CD4-positive, alpha-beta T cell treated with Interferon gamma for 1 hour (primary cell): ENCODE results near the gene PRR22.
A peak's percentile ranks its signal among the peaks of the same experiment; 100 is the strongest.

Experiments used
- DNase-seq: peaks from one replicate; pipeline ENCODE4 v3.0.0-alpha.2; 2020

The PRR22 gene

DNA sequence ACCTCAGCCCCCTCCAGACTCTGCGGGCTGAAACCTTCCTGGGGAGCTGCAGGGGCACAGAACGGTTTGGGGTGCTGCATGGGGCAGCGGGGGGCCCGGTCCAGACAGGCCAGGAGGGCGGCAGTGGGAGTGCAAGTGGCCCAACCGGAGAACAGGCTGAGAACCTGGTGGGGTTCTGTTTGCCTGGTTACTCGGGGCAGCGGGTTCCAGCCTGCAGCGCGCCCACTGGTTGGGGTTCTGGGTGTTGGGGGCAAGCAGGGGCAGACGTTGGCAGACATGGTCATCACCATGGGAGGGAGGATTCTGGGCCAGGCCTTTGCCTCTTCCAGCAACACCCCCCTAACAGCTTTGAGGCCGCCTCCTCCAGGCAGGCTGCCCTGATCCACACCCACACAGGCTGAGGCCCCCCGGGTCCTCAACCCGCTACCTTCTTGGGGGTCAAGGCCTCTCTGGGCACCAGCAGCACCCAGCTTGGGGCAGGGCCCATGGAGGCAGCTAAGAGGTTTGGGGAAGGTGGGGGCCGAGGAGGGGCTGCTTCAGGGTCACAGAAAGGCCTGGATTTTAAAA, at the start of gene PRR22:
Gene PRR22, minus strand, starts transcription at position 166 of the 567 bp plus-strand sequence. Its CDS starts 86 bp downstream, at position 80.
- no peak for DNase-seq

DNA sequence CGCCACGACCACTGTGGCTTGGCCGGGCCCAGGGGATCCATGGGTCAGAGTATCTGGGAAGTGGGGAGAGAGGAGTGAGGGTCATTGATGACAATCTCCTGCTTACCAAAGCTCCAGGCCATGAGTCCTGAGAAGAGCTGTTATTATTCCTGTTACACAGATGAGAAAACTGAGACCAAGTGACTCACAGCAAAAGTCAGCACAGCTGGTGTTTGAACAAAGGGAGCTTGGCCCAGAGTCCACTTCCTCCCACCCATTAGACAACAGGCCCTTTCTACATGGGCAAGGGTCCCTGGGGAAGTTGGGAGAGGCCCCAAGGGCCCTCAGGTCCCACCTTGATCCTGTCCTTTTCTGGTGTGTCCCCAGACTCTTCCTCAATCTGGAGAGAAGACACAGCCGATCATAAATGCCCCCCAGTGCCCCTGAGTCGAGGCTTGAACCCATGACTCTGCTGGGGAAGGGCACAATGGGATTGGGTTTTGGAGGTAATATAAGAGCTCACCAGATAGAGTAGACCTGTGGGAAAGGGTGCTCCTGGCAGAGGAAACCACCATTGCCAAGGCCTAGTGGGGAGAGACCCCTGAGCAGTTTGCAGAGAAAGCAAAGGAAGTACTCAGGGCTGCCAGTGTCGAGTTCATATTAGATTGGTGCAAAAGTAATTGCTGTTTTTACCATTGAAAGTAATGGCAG, 48.1 kb upstream of the PRR22 start:
- DNase-seq, result no peak

DNA sequence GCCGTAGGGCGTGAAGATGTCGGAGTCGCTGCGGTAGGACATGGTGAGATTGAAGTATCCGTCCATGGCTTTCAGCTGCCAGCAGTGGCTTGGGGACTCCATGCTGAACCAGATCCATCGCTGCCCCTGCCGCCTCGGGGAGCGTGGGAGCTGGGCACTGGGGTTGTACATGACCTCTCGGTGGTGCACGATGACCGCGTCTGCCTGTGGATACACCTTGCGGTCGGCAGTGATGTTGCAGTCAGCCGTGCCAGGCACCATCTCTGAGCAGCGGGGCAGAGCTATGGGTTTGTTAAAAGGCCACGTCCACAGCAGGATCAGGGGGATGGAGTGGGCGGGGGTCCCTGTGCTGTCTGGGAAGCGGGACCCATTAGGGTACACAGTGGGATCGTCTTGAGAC, 47.5 kb upstream of the PRR22 start:
- DNase-seq, result no peak

DNA sequence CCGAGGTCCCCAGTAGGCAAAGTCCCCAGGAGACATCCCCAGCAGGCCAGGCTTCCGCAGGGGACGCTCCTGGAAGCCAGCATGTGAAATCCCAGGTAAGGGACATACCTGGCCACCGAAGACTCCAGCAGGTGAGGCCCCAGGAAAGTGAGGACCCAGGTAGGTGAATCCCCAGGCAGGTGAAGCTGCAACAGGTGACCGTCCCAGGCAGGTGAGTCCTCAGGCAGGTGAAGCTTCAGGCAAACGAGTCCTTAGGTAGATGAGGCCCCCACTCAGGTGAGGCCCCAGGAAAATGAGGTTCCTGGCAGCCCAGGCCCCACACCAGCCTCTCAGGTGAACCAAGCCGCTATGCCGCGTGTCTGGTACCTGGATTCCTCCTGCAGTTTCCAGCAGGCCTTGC, 46.6 kb upstream of the PRR22 start:
- DNase-seq, result no peak

DNA sequence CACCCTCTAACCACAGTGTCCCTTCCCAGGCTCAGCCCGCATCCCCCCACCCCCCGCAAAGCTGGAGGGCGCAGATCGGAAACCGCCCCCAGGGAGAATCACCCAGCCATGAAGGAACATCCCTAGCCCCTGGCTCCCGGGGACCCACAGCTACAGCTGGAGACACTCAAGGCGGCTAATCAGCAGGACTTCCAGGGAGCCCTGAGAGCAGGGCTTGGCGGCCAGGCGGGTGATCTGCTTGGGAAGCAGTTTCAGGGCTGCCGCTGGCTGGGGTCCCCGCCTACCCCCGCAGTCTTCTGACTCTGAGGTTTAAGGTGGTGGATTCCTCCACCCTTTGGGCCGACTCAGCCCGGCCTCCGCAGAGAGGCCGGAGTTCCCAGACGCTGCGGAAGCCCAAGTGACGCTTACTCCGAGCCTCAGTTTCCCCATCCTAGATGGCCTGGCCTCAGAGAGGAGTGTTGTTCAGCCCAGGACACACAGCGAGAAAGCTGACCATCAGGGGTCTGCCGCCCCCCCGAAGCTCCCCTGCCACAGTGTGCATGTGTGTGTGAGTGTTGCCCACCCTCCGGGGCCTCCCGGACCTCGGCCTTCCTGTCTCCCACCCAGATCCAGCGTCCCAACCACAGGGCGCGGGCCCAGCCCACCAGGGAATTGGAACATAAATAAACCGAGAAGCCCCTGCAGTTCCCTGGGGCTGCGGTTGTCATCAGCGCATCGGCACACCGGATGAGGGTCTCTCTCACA, 45.2 kb upstream of the PRR22 start:
- DNase-seq, result no peak

DNA sequence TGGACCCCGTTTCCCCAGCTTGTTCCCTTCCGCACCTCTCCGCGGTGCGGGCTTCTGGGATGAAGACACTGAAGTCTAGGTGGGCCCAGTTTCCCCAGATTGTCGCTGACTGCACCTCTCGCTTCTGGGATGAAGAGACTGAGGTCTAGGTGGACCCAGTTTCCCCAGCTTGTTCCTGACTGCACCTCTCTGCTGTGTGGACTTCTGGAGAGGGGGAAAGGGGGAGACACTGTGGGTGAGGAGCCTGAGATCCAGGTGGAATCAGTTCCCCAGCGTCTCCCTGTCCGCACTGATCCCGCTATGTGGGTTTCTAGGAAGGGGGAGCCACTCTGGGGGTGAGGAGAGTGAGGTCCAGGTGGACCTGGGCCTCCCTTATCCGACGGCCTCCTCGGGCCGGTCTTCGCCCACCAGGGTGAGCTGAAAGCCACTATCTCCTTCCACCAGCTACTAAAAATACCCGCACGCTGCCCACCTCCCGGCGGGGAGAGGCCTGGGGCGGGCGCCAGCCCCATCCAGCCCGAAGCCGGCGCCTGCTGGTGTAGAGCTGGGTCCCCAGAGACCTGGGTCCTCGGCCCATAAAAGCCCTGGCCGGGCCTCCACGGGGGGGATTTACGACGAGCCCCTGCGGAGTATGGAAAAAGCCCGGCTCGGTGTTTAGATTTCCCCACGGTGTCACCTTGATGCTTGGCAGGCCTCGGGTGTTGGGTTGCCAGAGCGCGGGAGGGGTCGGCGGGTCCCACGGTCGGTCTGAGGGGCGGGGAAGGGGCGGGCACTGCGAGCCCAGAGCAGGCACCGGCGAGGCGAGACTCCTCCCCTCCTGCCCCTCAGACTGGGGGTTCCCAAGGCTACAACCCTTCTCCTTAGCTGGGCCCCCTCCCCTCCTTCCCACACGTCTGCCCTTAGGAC, 44.4 kb upstream of the PRR22 start:
- DNase-seq, result no peak

DNA sequence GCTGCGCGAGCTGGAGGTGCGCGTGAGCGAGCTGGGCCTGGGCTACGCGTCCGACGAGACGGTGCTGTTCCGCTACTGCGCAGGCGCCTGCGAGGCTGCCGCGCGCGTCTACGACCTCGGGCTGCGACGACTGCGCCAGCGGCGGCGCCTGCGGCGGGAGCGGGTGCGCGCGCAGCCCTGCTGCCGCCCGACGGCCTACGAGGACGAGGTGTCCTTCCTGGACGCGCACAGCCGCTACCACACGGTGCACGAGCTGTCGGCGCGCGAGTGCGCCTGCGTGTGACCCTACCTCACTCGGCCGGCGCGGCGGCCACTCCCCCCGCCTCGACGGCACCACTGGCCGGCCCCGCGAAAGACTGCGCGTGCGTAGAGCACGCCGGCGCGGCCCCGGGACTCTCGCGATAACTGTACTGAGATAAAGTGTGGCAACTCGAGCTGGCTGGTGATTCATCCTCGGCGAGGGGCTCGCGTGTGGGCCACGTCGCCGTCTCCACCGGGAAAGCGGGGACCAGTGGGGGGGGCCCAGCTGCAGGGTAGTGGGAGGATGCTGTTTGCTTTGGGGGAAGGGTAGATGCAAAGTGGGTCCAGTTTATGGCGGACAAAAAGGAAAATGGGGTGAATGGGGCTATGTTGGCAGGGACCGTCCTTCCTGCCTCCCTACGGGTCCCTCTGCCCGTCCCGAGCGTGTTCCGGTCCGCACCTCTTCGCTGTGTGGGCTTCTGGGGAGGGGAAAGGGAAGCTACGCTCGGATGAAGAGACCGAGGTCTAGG, 43.5 kb upstream of the PRR22 start:
- peak; percentile 93 for DNase-seq

DNA sequence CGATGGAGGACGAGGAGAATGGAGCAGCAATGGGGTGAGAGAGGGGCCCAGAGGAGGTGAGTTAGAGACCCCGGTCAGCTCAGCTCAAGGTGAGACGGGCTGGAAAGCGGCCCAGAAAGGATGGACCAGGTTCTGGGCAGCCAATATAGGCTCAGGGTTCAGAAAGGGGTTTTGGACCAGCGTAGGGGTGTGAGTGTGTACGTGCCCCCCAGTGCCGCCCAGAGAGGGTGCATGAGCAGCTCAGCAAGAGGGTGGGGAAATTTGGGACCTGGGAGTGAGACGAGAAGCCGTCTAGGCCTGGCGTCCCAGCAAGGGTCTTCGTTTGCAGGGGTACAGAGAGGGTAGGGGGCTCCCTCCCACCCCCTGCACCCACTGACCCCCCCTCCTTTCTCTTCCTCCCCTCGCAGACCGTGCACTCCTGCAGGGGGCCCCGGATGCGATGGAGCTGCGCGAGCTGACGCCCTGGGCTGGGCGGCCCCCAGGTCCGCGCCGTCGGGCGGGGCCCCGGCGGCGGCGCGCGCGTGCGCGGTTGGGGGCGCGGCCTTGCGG, 42.9 kb upstream of the PRR22 start:
- no peak for DNase-seq

DNA sequence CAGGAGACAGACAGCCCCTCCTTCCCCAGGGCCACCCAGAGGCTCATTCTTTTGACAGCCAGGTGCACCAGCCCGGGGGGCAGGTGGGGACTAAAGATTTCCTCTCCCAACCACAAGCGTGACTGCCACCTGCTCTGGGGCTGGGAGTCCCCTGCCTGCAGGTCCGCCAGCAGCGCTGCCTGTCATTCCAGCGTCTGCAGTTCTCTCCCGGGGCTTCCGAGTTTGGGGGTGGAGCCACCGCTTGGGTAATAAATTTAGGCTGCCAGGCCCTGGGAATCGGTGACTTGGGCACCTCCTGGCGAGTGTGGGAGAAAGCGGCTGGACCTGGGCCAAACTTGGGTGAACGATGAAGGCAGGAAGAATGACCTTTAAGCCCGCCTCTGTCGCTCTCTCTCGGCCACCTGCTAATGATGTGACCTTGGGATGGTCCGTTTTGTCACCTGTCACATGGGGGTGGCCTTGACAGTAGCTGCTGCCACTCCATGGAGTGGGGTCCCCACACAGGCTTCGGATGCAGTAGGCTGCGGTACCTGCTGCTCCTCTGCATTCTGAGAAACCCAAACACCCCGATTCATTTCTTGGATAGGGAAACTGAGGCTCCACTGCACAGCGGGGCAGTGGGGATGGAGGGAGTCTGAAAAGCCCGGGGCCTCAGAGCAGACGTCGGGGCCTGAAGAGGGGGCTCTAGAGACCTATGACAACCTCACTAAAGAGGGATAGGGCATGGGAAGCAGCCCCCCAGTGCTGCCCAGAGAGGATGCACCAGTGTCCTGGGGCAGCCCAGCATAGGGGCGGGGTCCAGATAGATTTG, 42.2 kb upstream of the PRR22 start:
- DNase-seq, result no peak

DNA sequence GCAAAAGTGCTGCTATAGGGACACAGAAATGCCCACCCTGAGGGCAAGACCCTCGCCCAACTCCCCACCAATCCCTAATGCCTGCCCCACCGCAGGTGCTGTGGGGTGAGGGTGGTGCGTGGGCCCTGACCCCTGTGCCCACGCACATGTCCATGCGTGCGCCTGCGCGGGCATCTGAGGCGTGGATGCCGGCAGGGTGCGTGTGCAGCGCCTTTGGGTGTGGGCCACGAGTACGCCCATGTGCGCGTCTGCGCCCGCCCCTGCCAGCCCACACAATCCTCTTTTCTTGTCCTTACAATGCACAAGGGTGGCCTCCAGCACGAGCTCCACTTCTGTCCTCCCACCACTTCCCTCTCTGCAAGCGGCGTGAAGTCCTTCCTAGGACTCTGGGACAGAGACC, 40.6 kb upstream of the PRR22 start:
- DNase-seq, result no peak

DNA sequence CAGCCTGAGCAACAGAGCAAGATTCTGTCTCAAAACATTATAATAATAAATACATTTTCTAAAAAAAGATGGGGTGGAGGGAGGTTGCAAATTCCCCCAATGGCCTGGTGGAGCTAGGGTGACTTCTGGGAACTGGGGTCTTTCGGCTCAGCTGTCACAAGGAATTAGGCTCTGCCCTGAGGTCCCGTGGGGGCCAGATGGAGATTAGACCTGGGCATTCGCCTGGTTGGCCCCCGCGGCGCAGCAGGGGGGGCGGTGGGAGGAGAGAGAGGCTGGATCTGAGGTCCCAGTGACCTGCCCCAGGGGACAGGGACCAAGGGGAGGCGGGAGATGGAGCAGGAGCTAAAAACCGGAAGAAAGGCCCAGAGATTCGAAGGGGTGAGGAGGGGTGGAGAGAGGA, 40.2 kb upstream of the PRR22 start:
- DNase-seq, result no peak

DNA sequence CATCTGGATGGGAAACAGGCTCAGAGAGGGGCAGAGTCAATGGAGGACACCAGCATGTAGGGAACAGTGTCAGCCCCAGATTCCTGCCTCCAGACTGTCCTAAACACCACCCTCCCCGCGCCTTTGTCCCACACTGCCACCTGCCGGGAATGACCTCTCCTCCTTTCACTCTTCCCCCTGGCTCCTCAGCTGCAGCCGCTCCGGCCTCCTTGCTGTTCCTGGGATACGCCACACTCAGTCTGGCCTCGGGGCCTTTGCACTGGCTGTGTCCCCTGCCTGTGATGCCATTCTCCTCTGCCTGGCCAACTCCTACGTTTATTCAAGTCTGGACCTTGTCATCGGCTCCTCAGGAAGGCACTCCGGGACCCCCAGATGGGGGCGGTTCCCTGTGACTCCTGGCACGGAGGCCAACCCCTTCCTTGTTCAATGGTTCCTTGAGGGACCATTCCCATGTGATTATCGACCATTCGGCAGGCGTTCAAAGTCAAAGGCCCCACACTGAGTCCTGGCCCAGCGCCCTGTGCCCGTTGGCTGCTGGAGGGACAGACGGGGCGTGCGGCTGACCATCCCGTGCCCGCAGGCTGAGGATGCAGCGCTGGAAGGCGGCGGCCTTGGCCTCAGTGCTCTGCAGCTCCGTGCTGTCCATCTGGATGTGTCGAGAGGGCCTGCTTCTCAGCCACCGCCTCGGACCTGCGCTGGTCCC, 39.2 kb upstream of the PRR22 start:
- no peak for DNase-seq

DNA sequence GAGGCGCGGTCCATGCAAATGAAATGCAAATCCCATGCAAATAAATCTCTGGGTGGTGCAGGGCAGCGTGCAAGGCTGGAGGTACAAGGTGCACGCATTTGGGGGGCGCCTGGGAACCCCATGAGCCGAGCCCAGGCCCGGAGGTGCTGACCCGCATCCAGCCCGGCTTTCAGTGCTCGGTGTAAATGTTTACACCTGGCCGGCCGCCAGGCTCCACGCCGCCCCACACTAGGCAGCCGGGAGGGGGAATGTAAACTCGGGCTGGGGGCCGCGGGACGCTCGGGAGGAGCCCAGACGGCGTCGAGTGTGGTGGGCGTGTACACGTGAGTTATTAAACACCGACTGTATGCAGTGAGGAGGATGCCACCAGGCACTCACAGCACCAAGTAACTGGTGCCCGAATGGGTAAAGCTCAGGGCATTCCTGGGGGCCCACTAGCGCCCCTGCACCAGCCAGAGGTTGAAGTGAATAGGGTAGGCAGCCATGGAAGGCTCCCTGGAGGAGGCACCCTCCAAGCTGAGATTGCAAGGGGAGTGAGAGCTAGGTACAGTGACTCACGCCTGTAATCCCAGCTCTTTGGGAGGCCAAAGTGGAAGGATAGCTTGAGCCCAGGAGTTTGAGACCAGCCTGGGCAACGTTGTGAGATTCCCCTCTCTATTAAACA, 37.8 kb upstream of the PRR22 start:
- no peak for DNase-seq

DNA sequence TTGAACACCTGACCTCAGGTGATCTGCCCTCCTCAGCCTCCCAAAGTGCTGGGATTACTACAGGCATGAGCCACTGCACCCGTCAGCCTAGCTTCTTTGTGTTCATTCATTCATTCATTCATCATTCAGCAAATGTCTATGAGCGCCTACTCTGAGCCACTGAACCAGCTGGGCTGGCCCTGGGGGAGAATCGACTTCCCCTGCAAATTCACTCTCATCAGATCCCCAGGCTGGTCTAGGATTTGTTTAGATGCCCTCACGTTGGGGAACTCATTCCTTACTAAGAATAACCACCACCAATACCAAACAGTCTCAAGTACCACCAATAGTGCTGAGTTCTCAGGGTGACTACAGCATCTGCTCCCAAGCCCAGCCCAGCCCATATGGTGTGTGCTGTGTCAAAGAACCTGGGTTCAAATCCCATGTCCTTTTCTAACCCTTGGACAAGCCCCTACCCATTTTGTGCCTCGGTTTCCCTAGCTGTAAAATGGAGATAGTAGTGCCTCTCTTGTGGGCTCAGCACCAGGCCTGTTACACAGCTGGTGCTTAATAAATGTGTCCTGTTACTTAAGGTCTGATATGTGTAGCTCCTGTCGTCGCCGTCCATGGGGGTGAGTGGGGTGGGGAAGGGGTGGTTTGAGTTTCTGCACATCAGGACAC, 37.1 kb upstream of the PRR22 start:
- DNase-seq, result no peak

DNA sequence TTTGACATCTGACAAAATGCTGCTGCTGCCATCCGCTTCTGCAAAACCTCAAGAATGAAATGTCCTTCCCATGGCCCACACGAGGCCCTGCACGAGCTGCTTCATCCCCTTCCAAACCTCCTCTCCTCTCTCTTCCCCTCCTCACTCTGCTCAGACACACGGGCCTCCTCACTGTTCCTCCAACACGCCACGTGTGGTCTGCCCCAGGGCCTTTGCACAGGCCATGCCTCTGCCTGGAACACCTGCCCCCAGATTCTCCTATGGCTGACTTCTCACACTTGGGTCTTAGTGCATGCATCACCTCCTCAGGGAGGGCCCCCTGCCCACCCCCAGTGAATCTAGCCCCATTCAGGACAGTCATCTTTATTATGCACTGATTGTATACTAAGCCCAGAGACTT, 36.2 kb upstream of the PRR22 start:
- DNase-seq, result no peak

DNA sequence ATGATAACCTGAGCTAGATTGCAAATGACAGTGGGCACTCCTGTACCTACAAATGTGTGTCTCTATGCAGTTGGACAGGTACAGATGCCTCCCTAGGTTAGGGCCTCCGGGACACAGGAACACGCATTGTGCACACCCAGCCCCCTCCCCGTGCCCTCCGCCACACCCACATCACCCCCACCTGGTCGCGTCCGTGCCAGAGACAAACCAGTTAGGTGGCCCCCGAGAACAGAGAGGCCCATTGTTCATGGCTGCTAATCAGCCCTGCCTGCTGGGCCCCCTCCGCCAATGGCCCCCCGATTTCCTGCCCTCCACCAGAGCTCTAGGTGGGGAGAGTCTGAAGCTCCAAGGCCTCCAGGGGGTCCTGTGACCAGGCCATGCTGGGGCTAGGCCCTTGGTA, 34.0 kb upstream of the PRR22 start:
- DNase-seq, result no peak

DNA sequence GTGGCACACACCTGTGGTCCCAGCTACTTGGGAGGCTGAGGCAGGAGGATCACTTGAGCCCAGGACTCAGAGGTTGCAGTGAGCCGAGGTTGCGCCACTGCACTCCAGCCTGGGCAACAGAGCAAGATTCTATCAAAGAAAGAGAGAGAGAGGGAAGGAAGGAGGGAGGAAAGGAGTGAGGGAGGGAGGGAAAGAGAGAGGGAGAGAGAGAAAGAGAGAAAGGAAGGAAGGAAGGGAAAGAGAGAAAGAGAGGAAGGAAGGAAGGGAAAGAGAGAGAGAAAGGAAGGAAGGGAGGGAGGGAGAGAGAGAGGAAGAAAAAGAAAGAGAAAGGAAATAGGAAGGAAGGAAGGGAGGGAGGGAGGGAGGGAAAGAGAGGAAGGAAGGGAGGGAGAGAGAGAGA, 32.7 kb upstream of the PRR22 start:
- no peak for DNase-seq

DNA sequence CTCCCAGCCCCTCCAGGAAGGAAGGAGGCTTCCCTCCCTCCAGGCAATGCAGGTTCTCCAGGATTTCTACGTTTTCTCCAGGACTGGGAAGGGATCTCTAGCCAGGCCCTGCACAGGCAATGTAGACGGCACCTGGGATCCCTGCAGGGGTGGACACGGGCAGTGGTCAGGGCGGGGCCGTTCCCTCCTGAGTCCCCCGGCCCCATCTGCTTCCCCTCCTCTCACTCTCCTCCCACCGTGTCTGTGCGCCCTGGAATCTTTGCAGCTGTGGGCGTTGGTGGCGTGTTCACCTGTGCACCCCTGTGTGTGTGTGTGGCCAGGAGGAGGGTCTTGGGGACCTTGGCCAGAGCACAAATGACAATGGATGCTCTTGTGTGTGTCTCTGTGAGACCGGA, 30.3 kb upstream of the PRR22 start:
- no peak for DNase-seq

DNA sequence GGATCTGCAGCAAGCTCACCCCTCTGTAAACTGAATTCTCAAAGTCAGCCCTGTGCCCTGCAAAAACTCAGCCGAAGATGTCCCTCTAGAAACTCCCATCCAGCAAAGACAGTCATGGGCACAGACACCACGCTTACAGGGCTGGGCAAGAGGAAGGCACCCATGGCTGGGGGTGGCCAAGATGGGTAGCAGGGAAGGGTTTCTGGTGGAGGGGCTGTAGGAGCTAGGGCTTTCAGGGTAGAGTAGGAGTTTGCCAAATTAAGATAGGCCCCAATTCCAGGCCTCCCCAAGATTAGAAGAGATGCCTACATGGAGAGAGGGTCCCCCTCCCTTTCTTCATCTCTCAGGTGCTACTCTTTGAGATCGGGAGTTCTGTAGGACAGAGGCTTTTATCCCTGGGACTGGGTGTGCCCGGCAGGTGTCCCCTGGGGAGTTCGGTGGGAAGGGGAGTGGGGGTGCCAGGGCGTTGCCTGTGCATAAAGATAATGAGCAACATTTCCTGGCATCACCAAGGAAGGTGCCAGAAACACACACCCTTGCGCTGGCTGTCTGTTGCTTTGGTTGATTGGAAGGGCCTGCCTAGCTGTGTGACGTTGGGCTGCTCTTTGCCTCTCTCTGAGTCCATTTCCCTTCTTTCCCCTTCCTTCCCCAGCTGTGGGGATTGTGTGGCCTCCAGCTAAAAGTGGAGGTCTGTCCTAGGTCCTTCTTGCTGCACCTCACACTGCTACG, 29.7 kb upstream of the PRR22 start:
- DNase-seq, result no peak
